IPS-NIHi11 (cell line): ENCODE results near the gene ACSF3.
A peak's percentile ranks its signal among the peaks of the same experiment; 100 is the strongest.

Experiments used
- DNase-seq: peaks from one replicate; pipeline ENCODE4 v3.0.0; 2012; ENCODE audit warnings: mixed read lengths, low spot score

ACSF3 gene

GRCh38 chr16:89093602-89094251 is at the start of gene ACSF3:
TSS of gene ACSF3 (plus strand) at chr16:89093852. CDS start at chr16:89100682, 6,830 bp downstream.
- peak; percentile 93 for DNase-seq

GRCh38 chr16:89044418-89045180 is 49.1 kb upstream of the ACSF3 start:
- no peak for DNase-seq

GRCh38 chr16:89045181-89045815 is 48.4 kb upstream of the ACSF3 start:
- DNase-seq: no peak

- no peak for DNase-seq
These were observed 47.8 kb upstream of the ACSF3 start for GRCh38 chr16:89045881-89046280.

GRCh38 chr16:89046491-89046890 is 47.2 kb upstream of the ACSF3 start:
- no peak for DNase-seq

GRCh38 chr16:89047331-89048089 is 46.1 kb upstream of the ACSF3 start:
- no peak for DNase-seq

GRCh38 chr16:89048090-89048725 is 45.4 kb upstream of the ACSF3 start:
- DNase-seq: peak; percentile 61

GRCh38 chr16:89048871-89049422 is 44.7 kb upstream of the ACSF3 start:
- DNase-seq: no peak

GRCh38 chr16:89049484-89050118 is 44.1 kb upstream of the ACSF3 start:
- no peak for DNase-seq

GRCh38 chr16:89050119-89050867 is 43.4 kb upstream of the ACSF3 start:
- DNase-seq: no peak

- DNase-seq: no peak
These were observed 42.8 kb upstream of the ACSF3 start for GRCh38 chr16:89050868-89051311.

GRCh38 chr16:89051521-89052166 is 42.0 kb upstream of the ACSF3 start:
- no peak for DNase-seq

- DNase-seq: no peak
These were observed 41.3 kb upstream of the ACSF3 start for GRCh38 chr16:89052191-89052889.

- peak; percentile 65 for DNase-seq
These were observed 40.5 kb upstream of the ACSF3 start for GRCh38 chr16:89052890-89053724.

GRCh38 chr16:89053725-89054029 is 40.0 kb upstream of the ACSF3 start:
- DNase-seq: no peak

- DNase-seq: no peak
These were observed 39.4 kb upstream of the ACSF3 start for GRCh38 chr16:89054261-89054661.

GRCh38 chr16:89054714-89055113 is 38.9 kb upstream of the ACSF3 start:
- DNase-seq: no peak

GRCh38 chr16:89055313-89055712 is 38.3 kb upstream of the ACSF3 start:
- no peak for DNase-seq
